ENCODE measurements around the gene CCDC117. TPM values are rescaled to one million over a fixed set of nuclear protein-coding genes. Genes with fewer than 3 reads are reported as not detected.
"Not testable (repeated sequence)": the region's sequence is repeated elsewhere in the genome, so short reads cannot be mapped to it uniquely, and the experiment has no call there.

The CCDC117 gene
- total and polyA plus RNA-seq, 7 donors = 9.1 to 39.1 (median 27.5) TPM

- no peak for TF ChIP-seq CTCF (IDR thresholded peaks at IDR 0.05)
- intact Hi-C loops (cut with DNase I) = no loop called here
- 62 to 65% (median 64%) methylated on average over 6 of the region's 6 CpGs for WGBS, 3 donors
- ATAC-seq (no peak), DNase-seq (no peak)
- Histone ChIP-seq H3K9me3 (no peaks in the 10 kb centered on the region), H3K27me3 (ENCODE audit: insufficient read depth in 3 of 3, low read length in 2 of 3) (no peaks in the 10 kb centered on the region), H3K27ac (no peak overlapping the region), H3K36me3 (ENCODE audit: insufficient read depth in 1 of 2, low read depth in 1 of 2) (peaks cover 5 to 59% of the 10 kb centered on the region in 2 donors), H3K4me3 (no peak overlapping the region), H3K4me1 (no peaks in the 10 kb centered on the region)
These were observed 22.0 kb upstream of the CCDC117 start for GRCh38 chr22:28750471-28750881.

- H3K27ac ChIP-seq; H3K4me3 ChIP-seq; H3K27me3 ChIP-seq (ENCODE audit: insufficient read depth in 3 of 3, low read length in 2 of 3); H3K4me1 ChIP-seq; ATAC-seq; DNase-seq; H3K9me3 ChIP-seq; intact Hi-C loops (cut with DNase I): not testable (repeated sequence)
- 93 to 94% (median 93%) methylated on average over 3 of the region's 3 CpGs for WGBS, 3 donors
- peaks cover 0 to 21% of the 10 kb centered on the region in 2 donors for H3K36me3 ChIP-seq (ENCODE audit: insufficient read depth in 1 of 2, low read depth in 1 of 2)
These were observed 18.0 kb upstream of the CCDC117 start for GRCh38 chr22:28754512-28754911.

- intact Hi-C loops (cut with DNase I) = no loop called here
- H3K27me3 ChIP-seq (ENCODE audit: insufficient read depth in 3 of 3, low read length in 2 of 3) = no peaks in the 10 kb centered on the region
- ATAC-seq = no peak
- 62 to 70% (median 66%) methylated on average over 3 of the region's 3 CpGs for WGBS, 3 donors
- no peaks in the 10 kb centered on the region for H3K9me3 ChIP-seq
- H3K4me3 ChIP-seq = no peak overlapping the region
- no peak for DNase-seq
- TF ChIP-seq CTCF (IDR thresholded peaks at IDR 0.05) = no peak
- H3K27ac ChIP-seq = no peak overlapping the region
- no peaks in the 10 kb centered on the region for H3K4me1 ChIP-seq
- H3K36me3 ChIP-seq (ENCODE audit: insufficient read depth in 1 of 2, low read depth in 1 of 2) = no peaks in the 10 kb centered on the region
These were observed 12.5 kb upstream of the CCDC117 start for GRCh38 chr22:28759861-28760560.

GRCh38 chr22:28761449-28761755 lies 11.1 kb upstream of the CCDC117 start:
- Histone ChIP-seq H3K4me1 (no peaks in the 10 kb centered on the region), H3K4me3 (no peak overlapping the region), H3K27me3 (ENCODE audit: insufficient read depth in 3 of 3, low read length in 2 of 3) (no peaks in the 10 kb centered on the region), H3K36me3 (ENCODE audit: insufficient read depth in 1 of 2, low read depth in 1 of 2) (no peaks in the 10 kb centered on the region), H3K9me3 (no peaks in the 10 kb centered on the region), H3K27ac (no peak overlapping the region)
- ATAC-seq (no peak), DNase-seq (no peak)
- 89 to 94% (median 92%) methylated on average over 10 of the region's 10 CpGs for WGBS, 3 donors
- TF ChIP-seq CTCF (IDR thresholded peaks at IDR 0.05) = no peak
- intact Hi-C loops (cut with DNase I) = no loop called here

GRCh38 chr22:28762000-28762399 lies 10.5 kb upstream of the CCDC117 start:
- H3K27ac ChIP-seq; intact Hi-C loops (cut with DNase I); H3K9me3 ChIP-seq; ATAC-seq; H3K4me3 ChIP-seq; H3K36me3 ChIP-seq (ENCODE audit: insufficient read depth in 1 of 2, low read depth in 1 of 2); H3K27me3 ChIP-seq (ENCODE audit: insufficient read depth in 3 of 3, low read length in 2 of 3); DNase-seq; H3K4me1 ChIP-seq: not testable (repeated sequence)
- 90 to 95% (median 94%) methylated on average over 4 of the region's 4 CpGs for WGBS, 3 donors

GRCh38 chr22:28766628-28767027 lies 5.9 kb upstream of the CCDC117 start:
- ATAC-seq (no peak), DNase-seq (no peak)
- Histone ChIP-seq H3K9me3 (no peaks in the 10 kb centered on the region), H3K27me3 (ENCODE audit: insufficient read depth in 3 of 3, low read length in 2 of 3) (no peaks in the 10 kb centered on the region), H3K27ac (no peak overlapping the region), H3K36me3 (ENCODE audit: insufficient read depth in 1 of 2, low read depth in 1 of 2) (no peaks in the 10 kb centered on the region), H3K4me3 (no peak overlapping the region), H3K4me1 (no peaks in the 10 kb centered on the region)
- intact Hi-C loops (cut with DNase I) = no loop called here
- WGBS, 3 donors = 89 to 94% (median 92%) methylated on average over 3 of the region's 3 CpGs
- no peak for TF ChIP-seq CTCF (IDR thresholded peaks at IDR 0.05)

All from psoas muscle (tissue), 8 donors.